ENCODE measurements around the gene NFATC1. TPM values are rescaled to one million over a fixed set of nuclear protein-coding genes. Genes with fewer than 3 reads are reported as not detected.

The NFATC1 gene
- polyA plus RNA-seq, 3 donors: 2.5 to 21.7 (median 8.8) TPM

DNA sequence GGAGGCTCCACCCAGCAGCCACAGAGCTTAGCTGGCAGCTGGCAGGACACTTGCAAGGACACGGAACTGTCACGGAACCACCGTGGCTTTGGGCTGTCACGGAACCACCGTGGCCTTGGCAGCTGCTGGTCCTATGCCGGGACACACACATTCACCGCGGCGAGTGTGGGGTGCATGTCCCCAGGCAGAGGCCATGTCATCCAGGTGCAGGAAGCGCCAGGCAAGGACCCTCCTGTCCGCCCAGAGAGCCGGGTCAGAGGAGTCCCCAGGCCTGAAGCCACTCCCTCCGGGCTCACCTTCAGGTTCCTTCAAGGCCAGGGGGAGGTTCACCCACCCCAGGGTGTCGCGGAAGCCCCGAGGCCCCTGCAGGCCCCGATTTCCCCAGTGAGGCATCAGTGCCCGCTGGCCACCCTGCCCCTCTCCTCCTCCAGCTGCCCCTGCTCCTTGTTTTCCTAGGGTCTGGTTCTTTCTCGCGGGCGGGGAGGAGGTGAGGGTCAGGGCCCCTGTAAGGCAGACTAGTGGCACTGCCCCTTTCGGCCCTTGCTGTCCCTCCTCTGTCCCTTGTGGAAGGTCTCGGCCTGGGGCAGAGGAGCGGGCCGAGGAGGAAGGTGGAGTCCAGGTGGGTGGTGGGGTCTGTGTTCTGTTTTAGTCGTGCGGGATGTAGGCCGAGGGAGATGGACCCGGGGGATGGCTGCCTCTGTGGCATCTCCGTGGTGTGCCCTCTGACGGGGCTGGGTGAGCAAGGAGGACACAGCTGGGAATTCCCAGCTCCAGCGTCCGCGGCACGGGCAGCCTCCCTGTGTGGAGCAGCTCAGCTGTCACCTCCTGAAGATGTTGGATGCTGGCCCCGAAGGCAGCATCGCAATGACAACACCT is 60.6 kb downstream of the NFATC1 start:
- H3K27ac ChIP-seq (ENCODE audit: low read depth, low read length): no peak overlapping the region
- WGBS, 3 donors: 88 to 98% (median 96%) methylated on average over 35 to 37 of the region's 37 CpGs

DNA sequence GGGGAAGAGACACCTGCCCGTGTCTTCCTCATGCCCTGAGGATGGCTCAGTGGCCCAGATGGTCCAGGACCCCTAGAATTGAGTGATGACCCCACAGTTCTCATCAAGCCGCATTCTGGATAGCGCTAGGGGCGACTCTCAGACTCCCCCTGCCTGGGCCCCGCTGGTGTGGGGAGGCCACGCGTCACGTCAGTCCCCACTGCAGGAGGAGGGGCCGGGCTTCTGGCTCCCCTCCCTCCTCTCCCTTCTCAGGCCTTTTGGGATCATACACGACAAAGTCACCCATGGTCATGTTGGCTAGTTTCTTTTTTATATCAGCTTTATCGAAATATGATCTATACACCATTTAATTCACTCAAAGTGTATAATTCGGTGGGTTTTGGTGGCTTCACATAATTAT is 61.5 kb downstream of the NFATC1 start:
- WGBS, 3 donors: 70 to 96% (median 95%) methylated on average over 12 of the region's 12 CpGs
- no peak overlapping the region for H3K27ac ChIP-seq (ENCODE audit: low read depth, low read length)

DNA sequence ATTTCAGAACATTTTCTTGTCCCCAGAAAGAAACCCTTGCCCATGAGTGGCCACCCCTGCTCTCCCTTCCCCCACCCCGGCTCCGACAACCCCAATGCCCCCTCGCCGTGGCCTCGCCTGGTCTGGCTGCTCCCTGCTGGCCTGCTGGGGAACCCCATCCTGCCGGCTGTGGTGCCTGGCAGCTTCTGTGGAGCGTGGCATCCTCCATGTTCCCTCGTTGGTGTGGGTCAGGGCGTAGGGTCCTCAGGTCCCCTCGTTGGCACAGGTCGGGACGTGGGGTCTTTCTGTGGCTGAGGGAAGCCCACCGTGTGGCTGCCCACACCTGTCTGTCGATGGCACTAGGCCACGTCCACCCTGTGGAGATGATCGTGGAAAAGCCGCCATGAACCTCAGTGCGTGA is 61.9 kb downstream of the NFATC1 start:
- WGBS, 3 donors: 81 to 96% (median 96%) methylated on average over 18 of the region's 18 CpGs
- no peak overlapping the region for H3K27ac ChIP-seq (ENCODE audit: low read depth, low read length)

DNA sequence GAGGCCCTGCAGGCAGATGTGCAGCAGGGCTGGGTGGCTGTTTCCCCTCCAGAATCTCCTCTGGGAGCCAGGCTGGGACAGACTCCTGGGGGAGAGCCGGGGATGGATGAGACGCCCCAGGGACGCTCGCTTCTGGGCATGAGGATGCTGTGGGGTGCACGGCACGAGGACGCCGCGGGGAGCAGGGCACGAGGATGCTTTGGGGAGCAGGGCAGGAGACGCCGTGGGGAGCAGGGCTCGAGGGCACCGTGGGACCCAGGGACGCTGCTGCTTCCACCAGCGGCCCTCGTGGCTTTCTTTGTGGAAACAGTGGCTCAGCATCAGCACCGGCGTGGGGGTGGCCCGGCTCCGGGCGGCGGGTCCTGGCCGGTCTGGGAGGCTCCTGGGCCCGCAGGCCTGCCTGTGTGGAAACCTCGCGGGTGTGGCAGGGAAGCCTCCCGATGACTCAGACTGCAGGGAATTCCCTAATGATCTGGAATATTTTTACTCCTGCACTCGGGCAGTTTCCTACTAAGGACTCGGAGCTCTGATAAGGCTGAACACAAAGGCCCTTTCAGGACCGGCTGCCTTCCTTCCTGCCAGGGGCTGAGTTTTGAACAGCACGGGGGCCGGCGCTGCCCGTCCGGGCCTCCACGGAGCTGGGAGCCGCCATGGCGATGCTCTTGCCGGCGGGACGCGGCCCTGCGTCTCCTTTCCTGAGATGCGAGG is 62.6 kb downstream of the NFATC1 start:
- H3K27ac ChIP-seq (ENCODE audit: low read depth, low read length): no peak overlapping the region
- WGBS, 3 donors: 32 to 56% (median 46%) methylated on average over 44 to 45 of the region's 45 CpGs

DNA sequence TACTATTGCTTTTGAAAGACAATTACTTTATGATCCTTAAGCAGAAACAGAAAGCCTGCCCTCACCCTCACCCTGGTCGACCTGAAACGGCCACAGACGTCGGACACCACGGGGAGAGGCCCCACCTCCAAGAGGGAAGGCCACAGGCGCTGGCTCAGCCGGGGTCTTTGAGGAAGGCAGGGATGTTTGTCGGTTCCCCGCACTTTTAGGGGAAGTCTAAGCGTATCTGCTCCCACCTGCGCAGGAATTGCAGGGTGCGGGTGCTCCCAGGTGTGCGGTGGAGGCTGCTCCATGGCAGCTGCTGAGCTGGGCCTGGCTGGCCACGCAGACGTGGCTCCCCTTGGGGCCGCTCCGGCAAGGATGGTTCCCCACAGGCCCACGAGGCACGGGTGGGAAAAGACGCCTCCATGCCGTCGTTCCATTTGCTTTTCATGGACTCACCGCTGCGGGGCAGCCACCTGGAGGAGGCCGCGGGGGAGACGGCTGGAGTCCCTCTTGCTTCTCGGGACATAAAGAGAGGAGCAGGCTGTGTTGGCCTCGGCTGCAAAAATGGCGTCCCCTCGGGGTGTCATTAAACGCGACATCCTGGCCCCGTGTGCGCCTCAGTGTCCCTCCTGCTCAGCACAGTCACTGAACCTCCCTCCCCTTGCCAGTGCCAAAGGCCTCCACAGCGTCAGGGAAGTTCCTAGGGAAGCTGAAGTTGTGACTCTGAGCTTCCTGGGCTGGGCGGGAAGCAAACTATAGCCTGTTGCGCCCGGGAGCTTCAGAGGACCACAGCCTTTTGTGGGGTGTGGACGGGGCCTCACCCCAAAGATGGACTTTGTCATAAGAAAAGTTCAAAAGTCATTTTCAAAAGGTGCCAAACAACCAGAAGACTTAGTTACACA is 63.4 kb downstream of the NFATC1 start:
- WGBS, 3 donors: 74 to 84% (median 83%) methylated on average over 40 of the region's 40 CpGs
- peak overlapping the region; percentile 22 for H3K27ac ChIP-seq (ENCODE audit: low read depth, low read length)

DNA sequence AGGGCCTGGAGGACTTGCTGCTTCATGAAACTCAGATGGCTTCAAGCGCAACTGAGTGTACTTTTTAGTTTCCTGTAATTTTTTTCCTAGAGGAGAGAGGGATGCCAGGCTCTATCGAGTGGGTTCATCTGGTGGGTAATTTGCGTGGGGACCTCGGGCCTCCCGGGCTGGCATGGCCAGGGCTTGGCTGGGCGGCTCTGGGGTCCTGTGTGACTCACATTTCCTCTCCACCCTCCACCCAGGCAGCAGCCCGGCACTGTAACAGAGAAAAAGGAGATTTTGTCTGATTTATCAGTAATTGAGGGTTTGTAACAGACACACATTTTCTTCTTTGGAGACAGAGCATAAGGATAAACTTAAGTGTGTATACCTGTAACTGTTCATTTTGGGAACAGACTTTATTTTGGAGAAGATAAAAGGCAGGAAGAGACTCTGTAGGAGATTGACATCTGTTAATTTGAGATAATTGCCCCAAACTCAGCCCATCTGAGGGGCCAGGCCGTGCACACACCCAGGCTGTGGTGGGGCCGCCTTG is 64.3 kb downstream of the NFATC1 start:
- whole genome bisulfite sequencing, 3 donors: 62 to 76% (median 63%) methylated on average over 9 of the region's 9 CpGs
- H3K27ac ChIP-seq (ENCODE audit: low read depth, low read length): no peak overlapping the region

DNA sequence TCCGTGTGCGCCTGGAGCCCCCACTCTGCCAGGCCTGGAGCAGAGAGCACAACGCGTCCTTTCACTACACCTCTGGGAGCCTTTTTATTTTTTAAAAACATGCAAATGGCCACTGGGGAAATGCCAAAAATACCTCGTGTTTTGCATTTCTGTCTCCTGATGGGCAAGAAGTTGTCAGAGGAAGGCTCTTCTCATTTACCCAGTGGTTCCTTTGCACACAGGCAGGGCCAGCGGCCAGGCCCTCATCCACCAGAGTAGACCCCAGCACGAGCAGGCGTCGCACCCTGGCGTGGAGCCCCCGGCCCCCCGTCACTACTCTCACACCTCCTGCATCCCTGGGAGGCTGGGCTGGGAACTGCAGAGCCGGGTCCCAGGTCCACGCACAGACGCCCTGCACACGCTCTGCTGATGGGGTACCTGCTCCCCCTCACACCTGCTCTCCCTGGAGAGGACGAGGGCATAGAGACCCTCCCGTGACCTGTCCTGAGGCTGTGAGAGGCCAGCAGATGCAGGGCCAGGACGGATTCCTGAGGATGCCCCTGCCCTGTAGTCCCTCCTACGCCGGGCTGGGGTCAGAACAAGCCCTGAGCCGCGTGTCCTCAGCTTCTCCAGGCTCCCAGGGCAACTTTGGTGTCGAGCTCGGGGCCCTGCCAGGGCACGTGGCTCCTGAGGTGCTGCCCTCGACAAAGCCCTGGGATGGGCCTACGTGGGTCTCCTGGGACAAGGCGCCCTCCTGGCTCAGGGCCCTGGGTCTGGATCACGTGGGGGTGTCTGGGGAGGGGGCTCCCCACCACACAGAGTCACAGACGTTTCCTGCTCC is 65.0 kb downstream of the NFATC1 start:
- 79 to 90% (median 86%) methylated on average over 31 of the region's 31 CpGs for WGBS, 3 donors
- no peak overlapping the region for H3K27ac ChIP-seq (ENCODE audit: low read depth, low read length)

DNA sequence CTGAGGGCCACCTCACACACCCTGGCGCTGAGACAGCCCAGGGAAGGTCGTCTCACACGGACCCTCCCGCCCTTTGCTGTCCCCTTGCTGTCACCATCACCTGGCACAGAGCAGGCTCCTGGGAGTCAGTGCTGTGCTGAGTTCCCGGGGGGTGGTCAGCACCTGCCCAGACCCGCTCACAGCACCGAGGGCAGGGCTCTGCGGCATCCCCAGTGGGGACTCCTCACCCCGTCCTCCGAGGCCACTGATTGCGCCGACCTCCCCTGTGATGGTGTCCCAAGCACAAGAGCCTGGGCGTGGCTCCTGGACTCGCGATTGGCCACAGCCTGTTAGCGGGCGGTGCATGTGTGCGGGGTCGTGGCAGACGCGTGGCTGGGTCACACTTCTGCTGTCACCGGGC is 65.9 kb downstream of the NFATC1 start:
- H3K27ac ChIP-seq (ENCODE audit: low read depth, low read length): no peak overlapping the region
- WGBS, 3 donors: 83 to 94% (median 91%) methylated on average over 20 to 22 of the region's 22 CpGs

DNA sequence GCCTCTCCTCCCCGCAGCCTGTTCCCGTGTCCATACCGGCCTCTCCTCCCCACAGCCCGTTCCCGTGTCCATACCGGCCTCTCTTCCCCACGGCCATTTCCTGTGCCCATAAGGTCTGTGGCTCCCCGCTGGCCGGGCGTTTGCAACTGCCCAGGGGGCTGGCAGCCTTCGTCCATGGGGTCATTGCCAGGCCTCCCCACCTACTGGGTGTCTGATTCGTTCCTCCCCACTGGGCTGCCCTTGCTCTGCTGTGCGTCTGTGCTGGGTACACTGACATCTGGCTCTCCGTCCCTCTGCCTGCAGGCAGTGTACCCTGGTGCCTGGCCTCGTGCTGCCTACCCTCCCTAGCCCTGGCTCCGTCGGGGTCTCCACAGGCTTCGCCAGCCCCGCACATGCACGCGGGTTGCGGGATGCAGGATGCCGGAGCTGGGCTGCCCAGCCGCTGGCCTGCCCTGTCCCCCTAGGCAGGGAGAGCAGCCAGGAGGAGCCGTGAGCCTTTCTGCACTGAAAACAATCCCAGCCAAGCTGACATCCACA is 67.8 kb downstream of the NFATC1 start:
- WGBS, 3 donors: 86 to 93% (median 92%) methylated on average over 24 to 25 of the region's 25 CpGs
- no peak overlapping the region for H3K27ac ChIP-seq (ENCODE audit: low read depth, low read length)

DNA sequence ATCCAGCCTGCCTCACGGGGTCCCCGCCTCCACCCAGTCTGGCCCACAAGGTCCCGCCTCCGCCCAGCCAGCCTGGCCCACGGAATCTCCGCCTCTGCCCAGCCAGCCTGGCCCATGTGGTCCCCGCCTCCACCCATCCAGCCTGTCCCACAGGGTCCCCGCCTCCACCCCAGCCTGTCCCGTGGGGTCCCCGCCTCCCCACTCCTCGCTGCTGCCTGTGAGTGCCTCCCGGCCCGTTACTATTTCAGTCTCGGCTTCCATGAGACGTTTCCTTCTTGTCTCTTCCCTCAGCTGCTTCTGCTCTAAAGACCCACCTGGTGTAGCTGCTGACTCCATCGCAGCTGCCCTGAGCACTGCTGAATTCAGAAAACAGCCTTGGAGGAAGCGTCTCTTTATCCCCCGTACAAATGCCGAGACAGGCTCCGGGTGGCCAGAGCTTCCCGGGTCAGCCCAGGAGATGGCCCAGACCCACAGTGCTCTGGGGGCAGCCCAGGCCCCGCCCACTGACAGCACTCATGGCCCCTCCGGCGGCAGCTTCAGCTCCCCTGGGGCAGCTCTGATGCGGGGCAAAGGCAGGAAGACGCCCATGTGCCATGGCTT is 69.8 kb downstream of the NFATC1 start:
- WGBS, 3 donors: 58 to 70% (median 62%) methylated on average over 22 to 26 of the region's 26 CpGs
- H3K27ac ChIP-seq (ENCODE audit: low read depth, low read length): no peak overlapping the region

DNA sequence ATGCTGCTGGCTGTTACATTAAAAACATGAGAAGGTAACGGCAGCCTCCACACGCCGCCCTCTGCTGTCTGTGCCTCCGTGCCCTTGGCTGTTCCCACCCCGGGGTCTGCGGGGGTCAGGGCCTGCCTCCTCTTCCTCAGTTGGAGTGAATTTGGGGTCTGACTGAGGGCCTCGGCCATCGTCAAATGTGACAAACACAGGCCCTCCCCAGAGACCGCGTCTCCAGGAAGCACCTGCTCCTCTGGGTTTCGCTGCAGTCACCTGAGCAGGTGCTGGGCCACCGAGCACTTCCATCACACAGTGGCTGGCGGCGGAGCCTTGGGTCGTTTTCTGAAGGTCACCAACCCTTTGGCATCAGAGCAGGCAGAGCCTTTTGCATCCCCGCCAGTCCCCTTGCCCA is 70.9 kb downstream of the NFATC1 start:
- no peak overlapping the region for H3K27ac ChIP-seq (ENCODE audit: low read depth, low read length)
- WGBS, 3 donors: 76 to 92% (median 91%) methylated on average over 16 of the region's 16 CpGs

DNA sequence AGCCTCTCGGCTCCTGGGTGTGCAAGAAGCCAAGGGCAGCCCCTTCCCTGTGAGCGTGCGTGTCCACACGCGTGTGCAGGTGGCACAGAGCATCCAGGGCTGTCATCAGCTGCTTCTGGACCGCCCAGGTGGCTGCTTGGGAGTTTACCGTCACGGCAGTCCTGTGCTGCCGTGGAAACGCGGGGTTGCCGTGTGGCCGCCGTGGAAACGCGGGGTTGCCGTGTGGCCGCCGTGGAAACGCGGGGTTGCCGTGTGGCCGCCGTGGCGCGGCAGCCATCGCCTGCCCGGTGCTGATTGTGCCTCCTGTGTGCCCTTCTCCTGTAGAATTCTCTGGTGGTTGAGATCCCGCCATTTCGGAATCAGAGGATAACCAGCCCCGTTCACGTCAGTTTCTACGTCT is 71.4 kb downstream of the NFATC1 start:
- no peak overlapping the region for H3K27ac ChIP-seq (ENCODE audit: low read depth, low read length)
- 93 to 99% (median 98%) methylated on average over 28 to 33 of the region's 33 CpGs for WGBS, 3 donors

DNA sequence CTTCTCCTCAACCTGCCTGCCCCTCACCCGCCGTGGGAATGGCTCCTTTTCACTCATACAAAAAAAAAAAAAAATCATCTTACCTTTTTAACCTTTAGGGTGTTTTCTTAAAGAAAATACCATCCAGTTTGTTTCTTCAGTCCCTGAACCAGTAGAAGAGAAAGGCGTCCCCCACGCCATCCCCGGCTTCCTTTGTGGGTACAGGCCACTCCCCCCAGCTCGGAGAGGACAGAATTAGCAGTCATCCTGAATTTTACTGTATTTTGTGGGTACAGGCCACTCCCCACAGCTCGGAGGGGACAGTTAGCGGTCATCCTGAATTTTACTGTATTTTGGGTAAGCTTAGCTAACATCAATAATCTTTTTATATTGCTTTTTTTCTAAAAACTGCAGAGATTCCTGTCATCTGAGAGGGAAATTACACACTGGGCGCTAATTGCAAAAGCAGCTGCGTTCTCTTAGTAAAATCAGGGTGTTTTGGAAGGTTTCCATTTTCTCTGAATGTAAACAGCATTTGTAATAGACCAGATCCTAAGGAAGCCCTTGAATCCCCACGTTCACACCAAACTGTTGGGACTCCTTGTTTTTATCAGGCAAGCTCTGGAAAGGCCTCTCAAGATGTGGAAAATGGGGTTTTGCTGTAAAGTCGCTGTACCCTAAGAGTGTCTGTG is 72.5 kb downstream of the NFATC1 start:
- WGBS, 3 donors: 68 to 82% (median 73%) methylated on average over 12 of the region's 12 CpGs
- H3K27ac ChIP-seq (ENCODE audit: low read depth, low read length): no peak overlapping the region

DNA sequence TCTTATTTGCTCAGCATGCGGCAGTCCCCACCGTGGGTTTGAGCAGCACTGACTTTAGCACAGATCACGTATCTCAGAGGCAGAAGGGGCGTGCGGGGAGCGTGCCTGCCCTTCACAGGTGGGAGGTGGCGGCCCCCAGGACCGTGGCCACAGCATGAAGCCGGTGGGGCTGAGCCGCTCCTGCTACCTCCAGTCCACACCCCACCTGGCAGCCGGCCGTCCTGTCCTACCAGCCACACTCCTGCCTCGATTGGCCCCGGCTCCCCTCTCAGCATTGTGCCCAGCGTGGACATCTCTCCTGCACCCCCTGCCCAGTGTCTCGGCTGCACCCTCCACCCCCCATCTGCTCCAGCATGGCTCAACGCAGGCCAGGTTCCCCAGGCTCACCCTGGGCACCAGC is 73.6 kb downstream of the NFATC1 start:
- H3K27ac ChIP-seq (ENCODE audit: low read depth, low read length): no peak overlapping the region
- WGBS, 3 donors: 71 to 97% (median 95%) methylated on average over 17 of the region's 17 CpGs

DNA sequence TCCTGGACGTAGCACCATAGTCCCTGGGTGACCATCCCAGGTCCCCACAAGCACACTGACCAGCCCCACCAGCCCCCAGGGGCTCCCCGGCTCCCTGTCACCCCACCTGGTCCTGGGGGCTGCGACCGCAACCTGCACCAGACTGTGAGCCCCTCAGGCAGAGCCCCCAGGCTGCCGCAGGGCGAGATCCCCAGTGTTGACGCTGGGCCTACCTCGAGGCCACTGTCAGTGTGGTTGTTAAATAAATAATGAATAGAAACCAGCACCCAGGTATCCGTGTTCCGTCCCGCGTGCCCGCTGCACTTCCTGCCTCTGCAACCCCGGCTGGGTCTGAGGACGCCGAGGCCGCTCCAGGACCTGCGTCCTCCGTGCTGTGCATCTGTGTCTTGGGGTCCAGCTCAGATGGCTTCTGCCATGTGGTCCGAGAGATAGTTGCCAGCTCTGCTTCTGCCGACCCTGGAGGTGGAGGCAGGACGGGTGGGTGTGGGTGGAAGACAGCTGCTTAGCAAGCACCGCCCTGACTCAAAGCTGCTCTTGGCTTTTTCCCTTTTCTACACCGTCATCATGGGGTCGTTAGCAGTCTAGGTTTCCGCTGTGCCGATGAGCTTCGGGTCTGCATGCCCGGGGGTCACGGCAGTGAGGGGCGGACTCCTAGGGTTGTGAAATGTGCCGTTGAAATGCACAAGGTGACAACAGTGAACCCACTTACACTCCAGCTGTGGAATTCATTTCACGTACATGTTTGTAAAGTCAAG is 74.2 kb downstream of the NFATC1 start:
- 77 to 94% (median 93%) methylated on average over 32 to 33 of the region's 33 CpGs for WGBS, 3 donors
- no peak overlapping the region for H3K27ac ChIP-seq (ENCODE audit: low read depth, low read length)

DNA sequence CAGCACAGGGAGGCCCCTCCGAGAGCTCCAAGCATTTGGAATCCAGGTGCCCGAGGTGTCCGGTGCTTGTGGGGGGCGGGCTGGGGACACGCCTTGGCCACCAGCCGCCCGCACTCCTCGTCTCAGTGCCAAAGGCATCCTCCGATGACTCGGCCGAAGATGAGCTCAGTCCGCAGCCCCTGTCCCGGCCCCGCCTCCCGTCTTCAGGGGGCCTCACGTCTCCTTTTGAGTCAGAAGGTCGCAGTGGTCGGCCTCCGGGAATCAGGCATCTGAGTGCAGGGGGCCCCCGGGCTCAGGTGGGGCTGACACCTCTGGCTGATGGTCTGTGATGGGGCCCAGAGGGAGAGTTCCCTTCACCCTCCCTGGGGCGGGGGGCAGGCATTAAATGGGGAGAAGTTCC is 74.8 kb downstream of the NFATC1 start:
- 79 to 89% (median 89%) methylated on average over 21 of the region's 21 CpGs for WGBS, 3 donors
- H3K27ac ChIP-seq (ENCODE audit: low read depth, low read length): no peak overlapping the region
